HG02798 (cell line): ENCODE results near the gene EXD3.
"Not testable (repeated sequence)": the region's sequence is repeated elsewhere in the genome, so short reads cannot be mapped to it uniquely, and the experiment has no call there.

Experiments used
- ATAC-seq: cut with Tn5 transposase; IDR thresholded peaks from one replicate; pipeline ENCODE4 v1.9.1; 2021; ENCODE audit warnings: mild to moderate bottlenecking; ENCODE audit not compliant: unreplicated experiment, poor library complexity

Gene EXD3

GRCh38 chr9:137459601-137460362, 36.8 kb upstream of the EXD3 start:
- ATAC-seq: no peak

GRCh38 chr9:137459152-137459600, 36.2 kb upstream of the EXD3 start, which contains the start of gene NSMF:
Gene NSMF, minus strand, starts transcription at chr9:137459334. Its CDS starts 232 bp downstream, at chr9:137459102.
- ATAC-seq: peak; percentile 74

DNA sequence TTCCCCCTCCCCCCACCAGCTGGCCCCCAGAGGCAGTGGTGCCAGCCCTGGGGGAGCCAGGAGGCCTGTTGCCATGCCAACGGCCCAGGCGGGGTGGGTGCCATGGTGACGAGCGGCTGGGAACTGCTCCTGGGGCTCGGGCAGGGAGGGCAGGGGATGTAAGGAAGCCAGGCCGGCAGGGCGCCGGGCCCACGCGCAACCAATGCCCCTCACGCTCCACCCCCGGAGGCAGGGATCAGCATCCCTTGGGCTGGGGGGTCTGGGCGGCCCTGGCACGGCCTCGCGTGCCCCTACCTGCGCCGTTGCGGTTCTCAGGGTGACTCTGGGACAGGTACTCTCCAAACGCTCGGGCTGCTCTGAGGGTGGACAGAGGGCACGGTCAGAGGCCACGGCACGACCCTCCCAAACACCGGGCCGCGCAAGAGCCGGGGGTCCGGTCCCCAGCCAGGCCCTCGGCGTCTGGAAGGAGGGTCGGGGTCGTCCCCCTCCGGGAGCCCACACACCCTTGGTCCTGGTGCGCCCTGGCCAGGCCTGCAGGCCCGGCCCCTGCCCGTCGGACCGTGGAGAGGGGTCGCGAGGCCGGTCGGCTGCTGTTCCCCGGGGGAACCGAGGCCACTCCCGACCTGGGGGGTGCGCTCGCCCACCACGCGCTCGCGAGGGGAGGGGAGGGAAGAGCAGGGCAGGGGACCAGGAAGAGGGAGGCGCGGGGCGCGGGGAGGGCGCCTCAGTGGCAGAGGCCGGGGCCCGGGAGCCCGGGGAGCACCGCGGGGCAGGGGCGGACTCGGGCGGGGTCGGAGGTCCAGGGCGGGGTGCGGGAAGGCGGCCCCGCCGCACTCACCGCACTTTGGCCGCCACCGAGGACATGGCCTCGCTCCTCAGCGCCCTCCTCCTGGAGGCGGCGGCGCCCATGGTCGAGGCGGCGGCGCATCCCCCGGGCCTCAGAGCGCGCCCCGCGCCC, 35.5 kb upstream of the EXD3 start:
- no peak for ATAC-seq

DNA sequence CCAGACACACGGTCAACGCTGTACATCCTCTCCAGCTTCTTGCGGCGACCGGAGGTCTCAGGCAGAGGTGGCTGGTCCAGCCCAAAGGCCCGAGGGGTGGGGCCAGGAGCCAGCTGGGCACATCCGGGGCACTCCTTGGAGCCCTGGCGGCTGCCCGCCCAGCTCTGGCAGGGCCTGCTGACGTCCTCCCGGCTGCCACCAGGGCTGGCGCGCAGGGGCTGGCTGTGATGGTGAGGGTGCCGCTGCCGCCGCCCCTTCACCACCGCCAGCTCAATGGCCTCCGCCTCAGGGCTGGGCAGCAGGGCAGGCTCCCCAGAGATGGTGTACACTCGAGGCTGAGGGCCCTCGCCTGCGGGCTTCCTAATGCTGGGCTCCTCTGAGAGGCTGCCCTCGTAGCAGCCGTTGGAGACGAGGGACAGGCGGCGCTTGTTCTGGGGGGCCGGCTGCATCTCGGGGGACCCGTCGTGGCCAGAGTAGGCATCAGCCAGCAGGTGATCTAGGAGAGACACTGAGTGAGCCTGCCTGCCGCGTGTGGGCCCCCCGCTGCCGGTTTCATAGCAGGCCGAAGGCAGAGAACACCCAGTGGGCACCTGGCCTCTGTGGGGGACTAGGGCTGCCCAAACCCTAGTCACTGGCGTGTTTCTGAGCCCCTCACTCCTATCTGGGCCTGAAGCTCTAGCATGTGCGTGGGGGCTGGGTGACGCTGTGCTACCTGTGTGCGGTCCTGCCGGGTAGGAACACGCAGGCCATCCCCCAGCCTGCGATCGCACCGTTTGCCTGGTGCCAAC, 34.6 kb upstream of the EXD3 start:
- ATAC-seq: no peak

- no peak for ATAC-seq
Measured at GRCh38 chr9:137456864-137457405, 34.0 kb upstream of the EXD3 start.

- ATAC-seq: no peak
Measured at GRCh38 chr9:137456061-137456863, 33.3 kb upstream of the EXD3 start.

GRCh38 chr9:137455359-137455991, 32.5 kb upstream of the EXD3 start:
- ATAC-seq: no peak

GRCh38 chr9:137454597-137455358, 31.8 kb upstream of the EXD3 start:
- no peak for ATAC-seq

DNA sequence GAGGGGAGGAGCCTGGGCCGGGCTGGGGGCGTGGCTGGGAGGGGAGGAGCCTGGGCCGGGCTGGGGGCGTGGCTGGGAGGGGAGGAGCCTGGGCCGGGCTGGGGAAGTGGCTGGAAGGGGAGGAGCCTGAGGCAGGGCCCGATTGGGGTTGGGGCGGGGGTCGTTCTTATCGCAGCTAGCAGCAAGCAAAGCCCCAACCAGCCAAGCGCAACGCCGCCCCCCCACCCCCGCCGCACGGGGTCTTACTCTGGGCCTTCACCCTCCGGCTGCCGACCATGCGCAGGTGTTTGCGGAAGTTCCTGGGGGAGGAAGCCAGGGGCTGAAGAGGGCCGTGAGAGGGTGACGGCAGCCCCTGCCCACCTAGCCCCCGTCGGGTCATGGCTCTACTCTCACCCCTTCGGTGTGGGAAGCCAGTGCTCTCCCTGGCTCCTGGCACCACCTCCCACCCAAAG, 31.2 kb upstream of the EXD3 start:
- peak; percentile 29 for ATAC-seq

- peak; percentile 48 for ATAC-seq
Measured at GRCh38 chr9:137453643-137454081, 30.7 kb upstream of the EXD3 start.

- ATAC-seq: no peak
Measured at GRCh38 chr9:137452761-137453642, 30.0 kb upstream of the EXD3 start.

GRCh38 chr9:137452006-137452760, 29.2 kb upstream of the EXD3 start:
- ATAC-seq: no peak

GRCh38 chr9:137451264-137452005, 28.5 kb upstream of the EXD3 start:
- ATAC-seq: not testable (repeated sequence)

DNA sequence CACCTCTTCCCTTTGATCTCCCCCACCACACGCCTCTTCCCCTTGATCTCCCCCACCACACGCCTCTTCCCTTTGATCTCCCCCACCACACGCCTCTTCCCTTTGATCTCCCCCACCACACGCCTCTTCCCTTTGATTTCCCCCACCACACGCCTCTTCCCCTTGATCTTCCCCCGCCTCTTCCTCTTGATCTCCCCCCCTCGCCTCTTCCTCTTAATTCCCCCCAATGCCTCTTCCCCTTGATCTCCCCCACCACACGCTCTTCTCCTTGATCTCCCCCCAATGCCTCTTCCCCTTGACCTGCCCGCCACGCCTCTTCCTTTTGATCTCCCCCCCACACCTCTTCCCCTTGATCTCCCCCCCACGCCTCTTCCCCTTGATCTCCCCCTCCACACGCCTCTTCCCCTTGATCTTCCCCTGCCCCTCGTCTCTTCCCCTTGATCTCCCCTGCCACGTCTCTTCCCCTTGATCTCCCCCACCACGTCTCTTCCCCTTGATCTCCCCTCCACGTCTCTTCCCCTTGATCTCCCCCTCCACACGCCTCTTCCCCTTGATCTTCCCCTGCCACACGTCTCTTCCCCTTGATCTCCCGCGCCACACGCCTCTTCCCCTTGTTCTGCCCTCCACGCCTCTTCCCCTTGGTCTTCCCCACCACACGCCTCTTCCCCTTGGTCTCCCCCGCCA, 27.7 kb upstream of the EXD3 start:
- ATAC-seq: not testable (repeated sequence)

GRCh38 chr9:137449931-137450538, 27.1 kb upstream of the EXD3 start:
- ATAC-seq: no peak
